Lower lobe of right lung (tissue), 2 donors: ENCODE results near the gene NDE1. TPM values are rescaled to one million over a fixed set of nuclear protein-coding genes. Genes with fewer than 3 reads are reported as not detected.

Experiments
- ATAC-seq, 2 donors: fragments of 200-7000 bp; cut with Tn5 transposase; one replicate each; pipeline ENCODE4 v1.9.1; 2020 to 2022; ENCODE audit warnings: mild to moderate bottlenecking in 2 of 2, moderate library complexity in 2 of 2
- DNase-seq: peaks from one replicate; pipeline ENCODE4 v3.0.0-alpha.2; 2020
- H3K27ac ChIP-seq: fragments of 200-600 bp; one replicate; pipeline ENCODE4 v1.8.0; 2022
- H3K27me3 ChIP-seq: fragments of 200-600 bp; one replicate; pipeline ENCODE4 v1.8.0; 2022; ENCODE audit warnings: low read depth
- H3K36me3 ChIP-seq: fragments of 200-600 bp; one replicate; pipeline ENCODE4 v1.8.0; 2022; ENCODE audit warnings: mild to moderate bottlenecking
- H3K4me1 ChIP-seq: fragments of 200-600 bp; one replicate; pipeline ENCODE4 v1.8.0; 2022
- H3K4me3 ChIP-seq: fragments of 200-600 bp; one replicate; pipeline ENCODE4 v1.8.0; 2022; ENCODE audit warnings: mild to moderate bottlenecking
- H3K9me3 ChIP-seq: fragments of 200-600 bp; one replicate; pipeline ENCODE4 v1.8.0; 2022
- intact Hi-C: fragments of 100-400 bp; cut with DNase I; formaldehyde crosslinking; loops from one replicate; pipeline ENCODE4 v1.11.0; 2022
- total RNA-seq: library from RNA; stranded (reverse); fragmentation: NEBNext Ultra II Directional; extraction: Animal tissue kit (Norgen Biotek cat#: 25700); gene quantifications from one replicate; pipeline ENCODE4 v1.2.1, GENCODE V29; 2021
- TF ChIP-seq, protein P1 (sequence below): fragments of 200-600 bp; IDR thresholded peaks from one replicate; pipeline ENCODE4 v1.8.0; 2022; ENCODE audit warnings: antibody characterized with exemption, mild to moderate bottlenecking
- donor health status: DM: no; HTN: yes; CAD: no; lungs with severe emphysema.

The NDE1 gene
- total RNA-seq, 1 donor from 2014 or later, result 35.3 TPM

GRCh38 chr16:15748654-15749053 is 98.6 kb downstream of the NDE1 start:
- no peak for DNase-seq
- H3K4me1 ChIP-seq, result no peaks in the 10 kb centered on the region
- no peaks in the 10 kb centered on the region for H3K27me3 ChIP-seq
- H3K4me3 ChIP-seq, result no peak overlapping the region
- no peak overlapping the region for H3K27ac ChIP-seq
- intact Hi-C loops, result no loop called here
- no peaks in the 10 kb centered on the region for H3K9me3 ChIP-seq
- TF ChIP-seq, protein P1, sequence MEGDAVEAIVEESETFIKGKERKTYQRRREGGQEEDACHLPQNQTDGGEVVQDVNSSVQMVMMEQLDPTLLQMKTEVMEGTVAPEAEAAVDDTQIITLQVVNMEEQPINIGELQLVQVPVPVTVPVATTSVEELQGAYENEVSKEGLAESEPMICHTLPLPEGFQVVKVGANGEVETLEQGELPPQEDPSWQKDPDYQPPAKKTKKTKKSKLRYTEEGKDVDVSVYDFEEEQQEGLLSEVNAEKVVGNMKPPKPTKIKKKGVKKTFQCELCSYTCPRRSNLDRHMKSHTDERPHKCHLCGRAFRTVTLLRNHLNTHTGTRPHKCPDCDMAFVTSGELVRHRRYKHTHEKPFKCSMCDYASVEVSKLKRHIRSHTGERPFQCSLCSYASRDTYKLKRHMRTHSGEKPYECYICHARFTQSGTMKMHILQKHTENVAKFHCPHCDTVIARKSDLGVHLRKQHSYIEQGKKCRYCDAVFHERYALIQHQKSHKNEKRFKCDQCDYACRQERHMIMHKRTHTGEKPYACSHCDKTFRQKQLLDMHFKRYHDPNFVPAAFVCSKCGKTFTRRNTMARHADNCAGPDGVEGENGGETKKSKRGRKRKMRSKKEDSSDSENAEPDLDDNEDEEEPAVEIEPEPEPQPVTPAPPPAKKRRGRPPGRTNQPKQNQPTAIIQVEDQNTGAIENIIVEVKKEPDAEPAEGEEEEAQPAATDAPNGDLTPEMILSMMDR, result no peak
- peaks cover 17% of the 10 kb centered on the region for H3K36me3 ChIP-seq
- ATAC-seq, result no peak

GRCh38 chr16:15749371-15749770 is 99.3 kb downstream of the NDE1 start:
- Histone ChIP-seq H3K4me1 (no peaks in the 10 kb centered on the region), H3K9me3 (no peaks in the 10 kb centered on the region), H3K4me3 (no peak overlapping the region), H3K27ac (no peak overlapping the region), H3K27me3 (no peaks in the 10 kb centered on the region), H3K36me3 (peaks cover 15% of the 10 kb centered on the region)
- ATAC-seq, result no peak
- intact Hi-C loops, result no loop called here
- no peak for DNase-seq
- TF ChIP-seq, protein P1, result no peak

- ATAC-seq, result no peak
- no peak overlapping the region for H3K4me3 ChIP-seq
- intact Hi-C loops, result no loop called here
Measured at GRCh38 chr16:15749985-15750384, 99.9 kb downstream of the NDE1 start.

DNA sequence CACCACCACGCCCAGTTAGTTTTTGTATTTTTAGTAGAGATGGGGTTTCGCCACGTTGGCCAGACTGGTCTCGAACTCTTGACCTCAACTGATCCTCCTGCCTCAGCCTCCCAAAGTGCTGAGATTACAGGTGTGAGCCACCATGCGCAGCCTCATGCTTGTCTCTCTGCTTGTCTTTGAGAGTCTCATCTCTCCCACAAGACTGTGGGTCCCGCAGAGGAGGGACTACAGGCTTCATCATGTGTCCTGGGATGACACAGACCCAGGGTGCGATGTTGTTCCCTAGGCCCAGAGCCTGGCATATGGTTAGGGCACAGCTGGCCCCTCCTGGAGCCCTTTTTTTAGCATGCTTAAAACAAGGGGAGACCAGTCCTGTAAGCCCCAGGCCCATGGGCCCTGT is 101.9 kb downstream of the NDE1 start:
- Histone ChIP-seq H3K27ac (no peak overlapping the region), H3K4me3 (no peak overlapping the region), H3K9me3 (no peaks in the 10 kb centered on the region), H3K4me1 (no peaks in the 10 kb centered on the region), H3K27me3 (no peaks in the 10 kb centered on the region), H3K36me3 (peaks cover 15% of the 10 kb centered on the region)
- DNase-seq (no peak), ATAC-seq (no peak)
- intact Hi-C loops, result no loop called here
- TF ChIP-seq, protein P1, result no peak

More at GRCh38 chr16:15749985-15750384, 99.9 kb downstream of the NDE1 start:
- no peak for DNase-seq
- H3K27me3 ChIP-seq, result no peaks in the 10 kb centered on the region
- TF ChIP-seq, protein P1, result no peak
- H3K9me3 ChIP-seq, result no peaks in the 10 kb centered on the region
- H3K36me3 ChIP-seq, result peaks cover 15% of the 10 kb centered on the region
- H3K4me1 ChIP-seq, result no peaks in the 10 kb centered on the region
- H3K27ac ChIP-seq, result no peak overlapping the region

GRCh38 chr16:15752717-15753488 is 102.9 kb downstream of the NDE1 start:
- peaks cover 11% of the 10 kb centered on the region for H3K36me3 ChIP-seq
- intact Hi-C loops, result no loop called here
- ATAC-seq (no peak), DNase-seq (no peak)
- no peaks in the 10 kb centered on the region for H3K9me3 ChIP-seq
- no peaks in the 10 kb centered on the region for H3K27me3 ChIP-seq
- H3K4me1 ChIP-seq, result no peaks in the 10 kb centered on the region
- no peak overlapping the region for H3K4me3 ChIP-seq
- no peak overlapping the region for H3K27ac ChIP-seq
- TF ChIP-seq, protein P1, result no peak
